Neural progenitor cell (in vitro differentiated cells): Measurements from ENCODE around the gene FLACC1. TPM values are rescaled to one million over a fixed set of nuclear protein-coding genes. Genes with fewer than 3 reads are reported as not detected.
A peak's percentile ranks its signal among the peaks of the same experiment; 100 is the strongest.

ENCODE experiments used
- DNase-seq: peaks from one replicate; pipeline ENCODE4 v3.0.0-alpha.2; 2016; ENCODE audit warnings: low spot score
- H2AFZ ChIP-seq: fragments of 200-600 bp; sonication (generic); replicated peaks from 2 replicates; pipeline ENCODE4 v1.6.1; 2016; ENCODE audit warnings: antibody characterized with exemption
- H3F3A ChIP-seq: fragments of 200-600 bp; sonication (generic); 2 replicates; pipeline ENCODE4 v1.6.1; 2016; ENCODE audit warnings: antibody characterized with exemption, low read depth
- H3K27ac ChIP-seq: fragments of 200-600 bp; sonication (generic); 2 replicates; pipeline ENCODE4 v1.5.1; 2016; ENCODE audit warnings: mild to moderate bottlenecking
- H3K27me3 ChIP-seq: fragments of 200-600 bp; sonication (generic); 2 replicates; pipeline ENCODE4 v1.6.1; 2016; ENCODE audit warnings: mild to moderate bottlenecking, moderate library complexity
- H3K36me3 ChIP-seq: fragments of 200-600 bp; sonication (generic); 2 replicates; pipeline ENCODE4 v1.5.1; 2016
- H3K4me1 ChIP-seq: fragments of 200-600 bp; sonication (generic); 2 replicates; pipeline ENCODE4 v1.6.1; 2016; ENCODE audit warnings: mixed run types
- H3K4me2 ChIP-seq: fragments of 200-600 bp; sonication (generic); 2 replicates; pipeline ENCODE4 v1.6.1; 2016
- H3K4me3 ChIP-seq: fragments of 200-600 bp; sonication (generic); 2 replicates; pipeline ENCODE4 v1.5.1; 2016
- H3K79me2 ChIP-seq: fragments of 200-600 bp; sonication (generic); 2 replicates; pipeline ENCODE4 v1.6.1; 2016; ENCODE audit warnings: low read depth
- H3K9ac ChIP-seq: fragments of 200-600 bp; sonication (generic); 2 replicates; pipeline ENCODE4 v1.6.1; 2016
- H3K9me3 ChIP-seq: fragments of 200-600 bp; sonication (generic); 2 replicates; pipeline ENCODE4 v1.5.1; 2016; ENCODE audit warnings: low read depth
- H4K20me1 ChIP-seq: fragments of 200-600 bp; sonication (generic); 2 replicates; pipeline ENCODE4 v1.6.1; 2016; ENCODE audit warnings: low read depth
- H3K27ac Mint-ChIP-seq: 3 replicates; pipeline ENCODE4 v1.8.0; 2021; ENCODE audit warnings: mixed read lengths
- H3K27me3 Mint-ChIP-seq: 2 replicates; pipeline ENCODE4 v1.8.0; 2022; ENCODE audit warnings: low read depth, mild to moderate bottlenecking, inconsistent platforms, moderate library complexity, mixed read lengths; ENCODE audit not compliant: insufficient read depth
- H3K36me3 Mint-ChIP-seq: 3 replicates; pipeline ENCODE4 v1.8.0; 2021; ENCODE audit warnings: mixed read lengths
- H3K4me1 Mint-ChIP-seq: 3 replicates; pipeline ENCODE4 v1.8.0; 2021; ENCODE audit warnings: mixed read lengths
- H3K4me3 Mint-ChIP-seq: 3 replicates; pipeline ENCODE4 v1.8.0; 2021; ENCODE audit warnings: mild to moderate bottlenecking, moderate library complexity, mixed read lengths
- H3K9me3 Mint-ChIP-seq: 3 replicates; pipeline ENCODE4 v1.8.0; 2020; ENCODE audit warnings: mixed read lengths
- CTCF ChIP-seq: fragments of 200-600 bp; sonication (generic); IDR thresholded peaks from 2 replicates; pipeline ENCODE4 v1.5.1; 2017; ENCODE audit warnings: antibody characterized with exemption, mild to moderate bottlenecking
- EZH2 ChIP-seq: fragments of 200-600 bp; sonication (generic); IDR thresholded peaks from 2 replicates; pipeline ENCODE4 v1.6.1; 2017; ENCODE audit warnings: antibody characterized with exemption, mild to moderate bottlenecking, moderate library complexity
- EZH2phosphoT487 ChIP-seq: fragments of 200-600 bp; sonication (generic); IDR thresholded peaks from 2 replicates; pipeline ENCODE4 v1.6.1; 2017; ENCODE audit warnings: antibody characterized with exemption
- total RNA-seq: library from RNA; depleted of rRNA; stranded (reverse); fragments of >200 nt; gene quantifications from 2 replicates; pipeline ENCODE4 v1.2.3, GENCODE V29; 2015; ENCODE audit warnings: low replicate concordance

FLACC1 gene
- total RNA-seq, 1 donor from 2014 or later, result not detected

- Histone ChIP-seq H3K4me2 (no peak overlapping the region), H3K27ac (no peak overlapping the region), H3K9ac (no peak overlapping the region), H3K9me3 (no peaks in the 10 kb centered on the region), H2AFZ (no peak overlapping the region), H3F3A (no peaks in the 10 kb centered on the region), H4K20me1 (no peaks in the 10 kb centered on the region), H3K79me2 (no peaks in the 10 kb centered on the region), H3K27me3 (no peaks in the 10 kb centered on the region), H3K36me3 (no peaks in the 10 kb centered on the region), H3K4me1 (peaks cover 18% of the 10 kb centered on the region), H3K4me3 (no peak overlapping the region)
- Mint-ChIP-seq H3K4me1 (peaks cover 22% of the 10 kb centered on the region), H3K36me3 (no peaks in the 10 kb centered on the region), H3K27ac (peak overlapping the region; percentile 18), H3K27me3 (peaks cover 4% of the 10 kb centered on the region), H3K9me3 (no peaks in the 10 kb centered on the region), H3K4me3 (no peak overlapping the region)
- DNase-seq, result no peak
- TF ChIP-seq EZH2phosphoT487 (no peak), EZH2 (no peak), CTCF (no peak)
Measured at GRCh38 chr2:201345625-201346213, 11.4 kb downstream of the FLACC1 start.

- DNase-seq, result peak; percentile 25
- Histone ChIP-seq H2AFZ (no peak overlapping the region), H3K27ac (no peak overlapping the region), H3K4me2 (no peak overlapping the region), H3K36me3 (no peaks in the 10 kb centered on the region), H3K9ac (no peak overlapping the region), H3K27me3 (no peaks in the 10 kb centered on the region), H3K9me3 (no peaks in the 10 kb centered on the region), H4K20me1 (no peaks in the 10 kb centered on the region), H3K4me3 (no peak overlapping the region), H3F3A (no peaks in the 10 kb centered on the region), H3K79me2 (no peaks in the 10 kb centered on the region), H3K4me1 (peaks cover 18% of the 10 kb centered on the region)
- Mint-ChIP-seq H3K27ac (no peak overlapping the region), H3K27me3 (peaks cover 4% of the 10 kb centered on the region), H3K4me1 (peaks cover 22% of the 10 kb centered on the region), H3K36me3 (no peaks in the 10 kb centered on the region), H3K4me3 (no peak overlapping the region), H3K9me3 (no peaks in the 10 kb centered on the region)
- TF ChIP-seq EZH2 (no peak), CTCF (peak; percentile 29), EZH2phosphoT487 (no peak)
Measured at GRCh38 chr2:201344663-201345366, 12.3 kb downstream of the FLACC1 start.

- peaks cover 2% of the 10 kb centered on the region for H3K27me3 Mint-ChIP-seq
- H3K9ac ChIP-seq, result no peak overlapping the region
- H2AFZ ChIP-seq, result no peak overlapping the region
- no peaks in the 10 kb centered on the region for H3K9me3 ChIP-seq
- H3K27me3 ChIP-seq, result no peaks in the 10 kb centered on the region
- no peaks in the 10 kb centered on the region for H3K9me3 Mint-ChIP-seq
- no peak overlapping the region for H3K27ac Mint-ChIP-seq
- H3F3A ChIP-seq, result no peaks in the 10 kb centered on the region
- H3K36me3 Mint-ChIP-seq, result no peaks in the 10 kb centered on the region
- H3K79me2 ChIP-seq, result no peaks in the 10 kb centered on the region
- no peak overlapping the region for H3K4me3 Mint-ChIP-seq
- no peak overlapping the region for H3K4me2 ChIP-seq
- DNase-seq, result peak; percentile 59
- H3K4me1 ChIP-seq, result peaks cover 16% of the 10 kb centered on the region
- no peak overlapping the region for H3K4me3 ChIP-seq
- no peak for TF ChIP-seq EZH2
- TF ChIP-seq CTCF, result no peak
- peak; percentile 53 for TF ChIP-seq EZH2phosphoT487
- H3K4me1 Mint-ChIP-seq, result peaks cover 22% of the 10 kb centered on the region
- H4K20me1 ChIP-seq, result no peaks in the 10 kb centered on the region
- no peaks in the 10 kb centered on the region for H3K36me3 ChIP-seq
- H3K27ac ChIP-seq, result no peak overlapping the region
Measured at GRCh38 chr2:201343559-201343958, 13.6 kb downstream of the FLACC1 start.
